Amygdala (tissue), 56 donors: ENCODE results near the gene HPCA.

ENCODE experiments used
- DNase-seq, 56 donors: peaks; one replicate each; lab custom pipeline; 2025; lab: John Stamatoyannopoulos, UW

The HPCA gene

GRCh38 chr1:32870615-32871363, 15.5 kb upstream of the HPCA start, which contains the start of gene FNDC5:
TSS of gene FNDC5 (minus strand) at chr1:32870912.
- DNase-seq = no peak

GRCh38 chr1:32871364-32872191, 14.7 kb upstream of the HPCA start:
- DNase-seq = no peak

GRCh38 chr1:32872192-32872460, 14.2 kb upstream of the HPCA start:
- no peak for DNase-seq

GRCh38 chr1:32873484-32873883, 12.8 kb upstream of the HPCA start:
- DNase-seq = no peak

GRCh38 chr1:32874860-32875752, 11.2 kb upstream of the HPCA start:
- no peak for DNase-seq

GRCh38 chr1:32876341-32877210, 9.7 kb upstream of the HPCA start:
- peak in 26 of 56 donors; percentile 12 to 72 (median 32) for DNase-seq

GRCh38 chr1:32877211-32878110, 8.8 kb upstream of the HPCA start:
- peak in 3 of 56 donors; percentile 17 to 69 (median 42) for DNase-seq

GRCh38 chr1:32878183-32878582, 8.1 kb upstream of the HPCA start:
- DNase-seq = peak in 6 of 56 donors; percentile 22 to 44 (median 24)

GRCh38 chr1:32878637-32879041, 7.7 kb upstream of the HPCA start:
- no peak for DNase-seq

- DNase-seq = no peak
Observed at GRCh38 chr1:32881291-32881690, 5.0 kb upstream of the HPCA start.

GRCh38 chr1:32881871-32882850, 4.1 kb upstream of the HPCA start:
- DNase-seq = peak in 27 of 56 donors; percentile 21 to 71 (median 44)

- DNase-seq = no peak
Observed at GRCh38 chr1:32883338-32884031, 2.8 kb upstream of the HPCA start.

- no peak for DNase-seq
Observed at GRCh38 chr1:32884032-32884372, 2.3 kb upstream of the HPCA start.

- no peak for DNase-seq
Observed at GRCh38 chr1:32884726-32885125, 1.6 kb upstream of the HPCA start.

GRCh38 chr1:32885676-32886003, 651 bp upstream of the HPCA start:
- DNase-seq = no peak

- no peak for DNase-seq
Observed at GRCh38 chr1:32886828-32887414, 630 bp downstream of the HPCA start.

GRCh38 chr1:32887623-32888022, 1.3 kb downstream of the HPCA start:
- DNase-seq = peak in 1 of 56 donors; percentile 21
